Heart left ventricle (tissue), 13 donors: ENCODE results near the gene SNAPC2.

Experiments
- POLR2A ChIP-seq, 2 donors: fragments of 450-650 bp; IDR thresholded peaks; one replicate each; pipeline ENCODE4 v1.6.1; 2017; ENCODE audit warnings: antibody characterized with exemption in 2 of 2, mild to moderate bottlenecking in 2 of 2, moderate library complexity in 2 of 2
- TF ChIP-seq, protein P1 (sequence below), 12 donors: fragments of 200-600 bp; sonication (generic) in 4 of 12; IDR thresholded peaks; one replicate each; pipeline versions ENCODE4 v1.5.0 to v1.8.0; 2018 to 2022; ENCODE audit warnings: antibody characterized with exemption in 12 of 12, mild to moderate bottlenecking in 5 of 12
- donor health status: ischemic (EF 13 %, LVEDD 7.1; RV severe dilation, severe dysfunction).
- donor health status: DM: no; HTN: yes; CAD: no.
- donor health status: DM: no; HTN: no; CAD: no.
- donor health status: ischemic (EF 25% LVEDD 6.9; RV normal size, moderate dysfunction).
- donor health status: ischemic (EF 25% LVEDD 5.7; RV mildly dilated, moderate dysfunction).
- donor health status: ischemic (EF 35%, LVEDD 5.7; RV mildly dilated, moderate dysfunction).
- donor health status: nonischemic (EF 11% LVEDD 7.7; RV severe dilation, severe dysfunction).
- donor health status: DM: yes; HTN: yes; CAD: no.
- donor health status: PGD.
- donor health status: ischemic (EF 29% LVEDD 5.4; RV normal size, mild dysfunction).
- donor health status: nonischemic (EF 23%, LVEDD 6.1; RV moderate dilation, normal function).

DNA sequence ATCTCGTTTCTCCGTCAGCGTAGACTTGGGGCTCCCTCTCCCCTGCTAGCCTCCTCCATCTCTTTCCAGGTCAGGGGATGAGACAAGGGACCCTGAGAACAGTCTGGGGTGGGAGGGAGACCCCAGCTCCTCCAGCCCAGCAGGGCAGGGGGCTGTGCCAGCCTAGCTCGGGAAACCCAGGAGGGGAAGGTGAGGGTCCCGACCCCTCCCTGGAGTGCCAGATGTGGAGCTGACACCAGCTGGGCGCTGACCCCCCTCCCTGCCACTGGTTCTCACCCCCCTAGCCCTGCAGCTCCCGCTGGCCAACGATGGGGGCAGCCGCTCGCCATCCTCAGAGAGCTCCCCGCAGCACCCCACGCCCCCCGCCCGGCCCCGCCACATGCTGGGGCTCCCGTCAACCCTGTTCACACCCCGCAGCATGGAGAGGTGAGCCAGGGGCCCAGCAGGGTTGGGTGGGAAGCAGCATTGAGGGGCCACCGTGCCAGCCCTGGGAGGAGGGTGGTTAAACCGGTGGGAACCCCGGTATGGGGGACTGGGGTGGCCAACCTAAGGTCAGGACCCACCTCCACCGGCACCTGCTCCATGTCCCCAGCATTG lies 10.6 kb upstream of the SNAPC2 start:
- TF ChIP-seq, protein P1, sequence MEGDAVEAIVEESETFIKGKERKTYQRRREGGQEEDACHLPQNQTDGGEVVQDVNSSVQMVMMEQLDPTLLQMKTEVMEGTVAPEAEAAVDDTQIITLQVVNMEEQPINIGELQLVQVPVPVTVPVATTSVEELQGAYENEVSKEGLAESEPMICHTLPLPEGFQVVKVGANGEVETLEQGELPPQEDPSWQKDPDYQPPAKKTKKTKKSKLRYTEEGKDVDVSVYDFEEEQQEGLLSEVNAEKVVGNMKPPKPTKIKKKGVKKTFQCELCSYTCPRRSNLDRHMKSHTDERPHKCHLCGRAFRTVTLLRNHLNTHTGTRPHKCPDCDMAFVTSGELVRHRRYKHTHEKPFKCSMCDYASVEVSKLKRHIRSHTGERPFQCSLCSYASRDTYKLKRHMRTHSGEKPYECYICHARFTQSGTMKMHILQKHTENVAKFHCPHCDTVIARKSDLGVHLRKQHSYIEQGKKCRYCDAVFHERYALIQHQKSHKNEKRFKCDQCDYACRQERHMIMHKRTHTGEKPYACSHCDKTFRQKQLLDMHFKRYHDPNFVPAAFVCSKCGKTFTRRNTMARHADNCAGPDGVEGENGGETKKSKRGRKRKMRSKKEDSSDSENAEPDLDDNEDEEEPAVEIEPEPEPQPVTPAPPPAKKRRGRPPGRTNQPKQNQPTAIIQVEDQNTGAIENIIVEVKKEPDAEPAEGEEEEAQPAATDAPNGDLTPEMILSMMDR (IDR thresholded peaks at IDR 0.05), result no peak
- TF ChIP-seq POLR2A (IDR thresholded peaks at IDR 0.05), result no peak
